CD4-positive, alpha-beta T cell treated with Interleukin-17A for 4 hours (primary cell): Measurements from ENCODE around the gene SCD.
"Not testable (repeated sequence)": the region's sequence is repeated elsewhere in the genome, so short reads cannot be mapped to it uniquely, and the experiment has no call there.

Experiments used
- DNase-seq: peaks from one replicate; pipeline ENCODE4 v3.0.0-alpha.2; 2020; ENCODE audit warnings: mixed read lengths

The SCD gene

GRCh38 chr10:100346765-100347567 lies at the start of gene SCD:
Gene SCD, plus strand, starts transcription at chr10:100347233. Its CDS starts 272 bp downstream, at chr10:100347505.
- peak; percentile 82 for DNase-seq

- DNase-seq: no peak
Observed at GRCh38 chr10:100297242-100297641, 49.8 kb upstream of the SCD start.

- not testable (repeated sequence) for DNase-seq
Observed at GRCh38 chr10:100301123-100301522, 45.9 kb upstream of the SCD start.

- no peak for DNase-seq
Observed at GRCh38 chr10:100303724-100304319, 43.2 kb upstream of the SCD start.

GRCh38 chr10:100304414-100304813 lies 42.6 kb upstream of the SCD start:
- no peak for DNase-seq

GRCh38 chr10:100306861-100307260 lies 40.2 kb upstream of the SCD start:
- DNase-seq: no peak

GRCh38 chr10:100307684-100308083 lies 39.3 kb upstream of the SCD start:
- DNase-seq: no peak

- DNase-seq: no peak
Observed at GRCh38 chr10:100311298-100311697, 35.7 kb upstream of the SCD start.

- no peak for DNase-seq
Observed at GRCh38 chr10:100315615-100316014, 31.4 kb upstream of the SCD start.

- no peak for DNase-seq
Observed at GRCh38 chr10:100318207-100318606, 28.8 kb upstream of the SCD start.

GRCh38 chr10:100319707-100320402 lies 27.2 kb upstream of the SCD start:
- no peak for DNase-seq

- no peak for DNase-seq
Observed at GRCh38 chr10:100325158-100325557, 21.9 kb upstream of the SCD start.

- DNase-seq: no peak
Observed at GRCh38 chr10:100327007-100327717, 19.9 kb upstream of the SCD start.

- no peak for DNase-seq
Observed at GRCh38 chr10:100327718-100328009, 19.4 kb upstream of the SCD start.

GRCh38 chr10:100328198-100328597 lies 18.8 kb upstream of the SCD start:
- no peak for DNase-seq

GRCh38 chr10:100330079-100330478 lies 17.0 kb upstream of the SCD start, which contains the start of gene PKD2L1:
Gene PKD2L1, minus strand, starts transcription at chr10:100330228. Its CDS starts 125 bp downstream, at chr10:100330103.
- no peak for DNase-seq

- no peak for DNase-seq
Observed at GRCh38 chr10:100333106-100333505, 13.9 kb upstream of the SCD start.

- DNase-seq: no peak
Observed at GRCh38 chr10:100333661-100334440, 13.2 kb upstream of the SCD start.

GRCh38 chr10:100334762-100335161 lies 12.3 kb upstream of the SCD start:
- DNase-seq: no peak

GRCh38 chr10:100338434-100339036 lies 8.5 kb upstream of the SCD start:
- DNase-seq: peak; percentile 84

- no peak for DNase-seq
Observed at GRCh38 chr10:100339236-100339635, 7.8 kb upstream of the SCD start.
